GM12864 (cell line): ENCODE results near the gene AHDC1.
"Not testable (repeated sequence)": the region's sequence is repeated elsewhere in the genome, so short reads cannot be mapped to it uniquely, and the experiment has no call there.

Experiments
- DNase-seq: peaks from one replicate; pipeline ENCODE4 v3.0.0-alpha.2; 2011; ENCODE audit warnings: low read depth
- H3K4me3 ChIP-seq: 2 replicates; pipeline ENCODE4 v1.5.1; 2011; ENCODE audit warnings: mild to moderate bottlenecking, low read depth, low read length, control low read depth
- TF ChIP-seq, protein P1 (sequence below): IDR thresholded peaks from 2 replicates; pipeline ENCODE4 v1.5.1; 2011; ENCODE audit warnings: low read depth, mild to moderate bottlenecking, moderate library complexity, low read length, control low read depth, inconsistent platforms; ENCODE audit errors: missing control alignments

AHDC1 gene

GRCh38 chr1:27624467-27625178, 20.7 kb upstream of the AHDC1 start:
- TF ChIP-seq, protein P1, sequence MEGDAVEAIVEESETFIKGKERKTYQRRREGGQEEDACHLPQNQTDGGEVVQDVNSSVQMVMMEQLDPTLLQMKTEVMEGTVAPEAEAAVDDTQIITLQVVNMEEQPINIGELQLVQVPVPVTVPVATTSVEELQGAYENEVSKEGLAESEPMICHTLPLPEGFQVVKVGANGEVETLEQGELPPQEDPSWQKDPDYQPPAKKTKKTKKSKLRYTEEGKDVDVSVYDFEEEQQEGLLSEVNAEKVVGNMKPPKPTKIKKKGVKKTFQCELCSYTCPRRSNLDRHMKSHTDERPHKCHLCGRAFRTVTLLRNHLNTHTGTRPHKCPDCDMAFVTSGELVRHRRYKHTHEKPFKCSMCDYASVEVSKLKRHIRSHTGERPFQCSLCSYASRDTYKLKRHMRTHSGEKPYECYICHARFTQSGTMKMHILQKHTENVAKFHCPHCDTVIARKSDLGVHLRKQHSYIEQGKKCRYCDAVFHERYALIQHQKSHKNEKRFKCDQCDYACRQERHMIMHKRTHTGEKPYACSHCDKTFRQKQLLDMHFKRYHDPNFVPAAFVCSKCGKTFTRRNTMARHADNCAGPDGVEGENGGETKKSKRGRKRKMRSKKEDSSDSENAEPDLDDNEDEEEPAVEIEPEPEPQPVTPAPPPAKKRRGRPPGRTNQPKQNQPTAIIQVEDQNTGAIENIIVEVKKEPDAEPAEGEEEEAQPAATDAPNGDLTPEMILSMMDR: no peak
- DNase-seq: no peak
- no peak overlapping the region for H3K4me3 ChIP-seq

GRCh38 chr1:27623327-27624212, 19.6 kb upstream of the AHDC1 start:
- TF ChIP-seq, protein P1: no peak
- H3K4me3 ChIP-seq: no peak overlapping the region
- DNase-seq: no peak

DNA sequence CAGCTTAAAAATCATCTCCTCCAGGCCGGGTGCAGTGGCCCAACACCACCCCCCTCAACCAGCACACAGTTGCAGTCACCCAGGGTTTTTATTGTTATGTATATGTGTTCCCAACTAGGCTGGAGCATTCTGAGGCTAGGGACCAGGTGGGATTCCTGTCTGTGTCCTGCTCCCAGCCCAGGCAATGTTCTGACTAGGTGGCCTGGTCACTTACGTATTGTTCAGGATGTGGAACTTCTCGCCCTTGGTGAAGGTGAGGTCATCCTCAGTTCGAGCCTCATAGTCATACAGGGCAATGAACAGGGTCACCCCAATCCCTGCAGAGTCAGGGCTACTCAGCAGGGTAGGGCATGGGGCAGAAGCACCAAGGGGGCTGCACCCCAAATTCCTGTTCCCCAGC, 18.9 kb upstream of the AHDC1 start:
- DNase-seq: no peak
- no peak overlapping the region for H3K4me3 ChIP-seq

DNA sequence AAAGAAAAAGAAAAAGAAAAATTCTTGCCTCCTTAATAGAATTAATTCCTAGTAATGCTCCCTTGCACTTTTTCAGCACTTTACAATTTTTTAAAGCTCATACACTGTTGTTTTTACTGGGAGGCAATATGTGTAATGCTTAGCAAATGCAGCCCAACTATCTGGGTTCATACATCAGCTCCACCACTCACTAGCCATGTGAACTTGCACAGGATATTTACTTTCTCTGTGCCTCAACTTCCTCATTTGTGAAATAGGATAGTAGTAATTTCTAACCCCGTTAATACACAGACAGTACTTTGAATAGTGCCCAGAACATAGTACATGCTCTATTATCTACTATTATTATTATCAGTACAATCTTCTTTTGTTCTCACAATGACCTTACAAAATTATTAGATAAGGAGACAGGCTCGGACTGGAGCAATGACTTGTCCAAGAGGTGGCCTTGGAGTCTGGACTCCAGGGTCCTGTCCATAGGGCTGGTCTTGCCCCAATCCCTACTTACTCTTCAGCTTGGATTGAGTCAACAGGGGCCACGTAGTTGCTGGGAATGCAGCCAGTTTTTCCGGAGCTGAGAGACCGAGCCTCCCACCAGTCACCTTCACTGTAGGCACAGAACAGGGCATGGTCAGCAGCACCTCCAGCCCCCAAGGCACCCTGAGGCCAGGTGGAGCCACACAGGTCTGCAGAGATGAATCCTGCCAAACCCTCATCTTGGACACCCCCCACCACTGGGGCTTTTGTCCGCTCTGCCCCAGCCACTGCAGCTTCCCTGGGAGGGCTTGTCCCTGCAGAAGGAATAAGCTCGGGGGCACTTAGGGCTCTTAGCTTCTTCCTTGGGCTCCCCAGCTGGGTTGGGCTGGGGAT, 17.3 kb upstream of the AHDC1 start:
- H3K4me3 ChIP-seq: no peak overlapping the region
- DNase-seq: no peak
- TF ChIP-seq, protein P1: no peak

More for the DNA sequence above, 18.9 kb upstream of the AHDC1 start:
- TF ChIP-seq, protein P1: no peak

- H3K4me3 ChIP-seq, DNase-seq: not testable (repeated sequence)
Observed at GRCh38 chr1:27619782-27620438, 16.0 kb upstream of the AHDC1 start.

DNA sequence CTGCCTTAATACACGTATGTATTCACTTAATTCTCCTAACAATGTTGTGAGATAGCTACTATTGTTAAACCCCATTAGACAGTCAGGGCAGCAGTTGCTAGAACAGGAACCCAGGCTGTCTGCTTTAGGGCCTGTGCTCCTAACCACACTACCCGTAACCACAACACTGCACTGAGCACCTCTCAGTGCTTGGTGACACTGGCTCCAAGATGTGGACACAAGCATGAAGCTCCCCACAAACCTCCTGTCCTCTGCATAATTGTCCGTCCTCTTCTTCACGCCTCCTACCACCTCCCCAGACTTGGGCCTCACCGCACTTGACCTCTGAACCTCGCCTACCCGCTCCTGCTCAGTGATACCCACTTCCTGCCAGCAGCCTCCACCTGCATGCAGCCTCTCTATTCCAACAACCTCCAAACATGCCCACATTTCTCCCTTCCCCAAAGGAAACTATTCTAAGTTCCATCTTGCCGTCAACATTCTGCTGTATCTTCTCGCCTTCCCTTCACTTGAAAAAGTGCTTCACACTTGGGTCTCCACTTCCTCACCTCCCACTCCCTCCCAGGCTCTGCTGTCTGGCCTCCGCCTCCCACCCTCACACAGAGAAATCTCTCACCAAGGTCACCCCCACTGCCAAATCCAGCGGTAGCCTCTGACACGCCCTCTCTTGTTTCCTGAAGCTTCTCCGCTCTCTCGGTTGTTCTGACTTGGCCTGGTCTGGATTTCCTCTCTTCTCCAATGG, 14.6 kb upstream of the AHDC1 start:
- TF ChIP-seq, protein P1: no peak
- DNase-seq: no peak
- H3K4me3 ChIP-seq: no peak overlapping the region
